ENCODE results near the gene RNF111.
"Not testable (repeated sequence)": the region's sequence is repeated elsewhere in the genome, so short reads cannot be mapped to it uniquely, and the experiment has no call there.

Gene RNF111

GRCh38 chr15:58994906-58995453, 7.5 kb downstream of the RNF111 start:
- FAIRE-seq, result no peak
- no peak for DNase-seq (ENCODE audit: extremely low spot score, insufficient read length, low read depth)

- FAIRE-seq (no peak), DNase-seq (ENCODE audit: extremely low spot score, insufficient read length, low read depth) (no peak)
Observed at GRCh38 chr15:58999694-59000093, 12.2 kb downstream of the RNF111 start.

- not testable (repeated sequence) for DNase-seq (ENCODE audit: extremely low spot score, insufficient read length, low read depth); FAIRE-seq
Observed at GRCh38 chr15:59000251-59000650, 12.8 kb downstream of the RNF111 start.

- FAIRE-seq (no peak), DNase-seq (ENCODE audit: extremely low spot score, insufficient read length, low read depth) (no peak)
Observed at GRCh38 chr15:59001946-59002345, 14.5 kb downstream of the RNF111 start.

GRCh38 chr15:59002418-59002859, 15.0 kb downstream of the RNF111 start:
- DNase-seq (ENCODE audit: extremely low spot score, insufficient read length, low read depth) (no peak), FAIRE-seq (peak; percentile 68)

GRCh38 chr15:59005579-59005978, 18.1 kb downstream of the RNF111 start:
- no peak for FAIRE-seq
- no peak for DNase-seq (ENCODE audit: extremely low spot score, insufficient read length, low read depth)

GRCh38 chr15:59008086-59008485, 20.6 kb downstream of the RNF111 start:
- FAIRE-seq (no peak), DNase-seq (ENCODE audit: extremely low spot score, insufficient read length, low read depth) (no peak)

- FAIRE-seq (peak; percentile 18), DNase-seq (ENCODE audit: extremely low spot score, insufficient read length, low read depth) (no peak)
Observed at GRCh38 chr15:59011262-59011952, 23.9 kb downstream of the RNF111 start.

GRCh38 chr15:59013246-59013873, 25.9 kb downstream of the RNF111 start:
- FAIRE-seq (peak; percentile 18), DNase-seq (ENCODE audit: extremely low spot score, insufficient read length, low read depth) (no peak)

GRCh38 chr15:59014068-59014467, 26.6 kb downstream of the RNF111 start:
- no peak for DNase-seq (ENCODE audit: extremely low spot score, insufficient read length, low read depth)
- FAIRE-seq, result no peak

- no peak for FAIRE-seq
Observed at GRCh38 chr15:59017449-59017848, 30.0 kb downstream of the RNF111 start.

GRCh38 chr15:59018833-59019232, 31.4 kb downstream of the RNF111 start:
- FAIRE-seq (peak; percentile 26), DNase-seq (ENCODE audit: extremely low spot score, insufficient read length, low read depth) (no peak)

More at GRCh38 chr15:59017449-59017848, 30.0 kb downstream of the RNF111 start:
- no peak for DNase-seq (ENCODE audit: extremely low spot score, insufficient read length, low read depth)

GRCh38 chr15:59020322-59020721, 32.9 kb downstream of the RNF111 start:
- DNase-seq (ENCODE audit: extremely low spot score, insufficient read length, low read depth) (no peak), FAIRE-seq (no peak)

- DNase-seq (ENCODE audit: extremely low spot score, insufficient read length, low read depth) (no peak), FAIRE-seq (no peak)
Observed at GRCh38 chr15:59022188-59022587, 34.7 kb downstream of the RNF111 start.

GRCh38 chr15:59026207-59026606, 38.7 kb downstream of the RNF111 start:
- DNase-seq (ENCODE audit: extremely low spot score, insufficient read length, low read depth) (no peak), FAIRE-seq (no peak)

- FAIRE-seq, result no peak
- no peak for DNase-seq (ENCODE audit: extremely low spot score, insufficient read length, low read depth)
Observed at GRCh38 chr15:59028387-59028955, 41.0 kb downstream of the RNF111 start.

- FAIRE-seq, result no peak
Observed at GRCh38 chr15:59029554-59029953, 42.1 kb downstream of the RNF111 start.

GRCh38 chr15:59035201-59035600, 47.7 kb downstream of the RNF111 start:
- peak; percentile 9 for FAIRE-seq

More at GRCh38 chr15:59029554-59029953, 42.1 kb downstream of the RNF111 start:
- DNase-seq (ENCODE audit: extremely low spot score, insufficient read length, low read depth), result no peak

GRCh38 chr15:59039225-59039624, 51.8 kb downstream of the RNF111 start:
- FAIRE-seq, result peak; percentile 46
- DNase-seq (ENCODE audit: extremely low spot score, insufficient read length, low read depth), result no peak

More at GRCh38 chr15:59035201-59035600, 47.7 kb downstream of the RNF111 start:
- no peak for DNase-seq (ENCODE audit: extremely low spot score, insufficient read length, low read depth)

- FAIRE-seq (no peak), DNase-seq (ENCODE audit: extremely low spot score, insufficient read length, low read depth) (no peak)
Observed at GRCh38 chr15:59042041-59042440, 54.6 kb downstream of the RNF111 start.

GRCh38 chr15:59048897-59049296, 61.4 kb downstream of the RNF111 start:
- FAIRE-seq, result no peak
- DNase-seq (ENCODE audit: extremely low spot score, insufficient read length, low read depth), result no peak
